ENCODE measurements around the gene KCNK3.

The KCNK3 gene

DNA sequence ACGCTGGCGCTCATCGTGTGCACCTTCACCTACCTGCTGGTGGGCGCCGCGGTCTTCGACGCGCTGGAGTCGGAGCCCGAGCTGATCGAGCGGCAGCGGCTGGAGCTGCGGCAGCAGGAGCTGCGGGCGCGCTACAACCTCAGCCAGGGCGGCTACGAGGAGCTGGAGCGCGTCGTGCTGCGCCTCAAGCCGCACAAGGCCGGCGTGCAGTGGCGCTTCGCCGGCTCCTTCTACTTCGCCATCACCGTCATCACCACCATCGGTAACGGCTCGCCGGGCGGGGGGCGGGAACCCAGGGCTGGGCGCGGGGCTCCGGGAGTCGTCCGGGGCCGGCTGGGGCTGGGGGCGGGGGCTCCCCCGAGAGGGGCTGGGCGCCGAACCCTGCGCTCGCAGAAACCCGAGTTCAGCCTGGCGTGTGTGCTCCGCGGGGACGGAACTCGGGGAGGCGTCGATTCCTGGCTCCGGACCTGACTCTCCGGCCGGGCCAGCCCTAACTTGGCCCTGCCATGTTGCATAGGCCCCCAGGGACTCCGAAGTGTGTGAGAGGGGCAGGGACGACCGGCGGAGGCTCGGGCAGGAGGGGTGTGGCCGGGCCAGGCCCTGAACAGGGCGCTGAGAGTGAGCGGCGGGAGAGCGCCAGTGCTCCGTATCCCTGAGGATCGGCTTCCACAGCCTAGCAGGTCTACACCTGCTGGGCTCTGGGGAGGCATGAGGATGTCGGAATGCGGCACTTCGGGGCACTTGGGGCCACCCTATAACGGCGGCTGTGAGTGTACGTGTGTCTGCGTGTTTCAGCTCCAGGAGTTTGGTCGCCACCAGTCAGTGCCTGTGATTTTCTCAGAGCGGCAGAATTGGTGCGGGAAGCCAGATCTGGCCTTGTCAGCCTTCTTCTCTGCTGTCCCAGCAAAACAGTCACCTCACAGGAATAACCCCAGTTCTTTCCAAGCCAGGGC lies 651 bp downstream of the KCNK3 start:
- DNase-seq: peak; percentile 3

DNA sequence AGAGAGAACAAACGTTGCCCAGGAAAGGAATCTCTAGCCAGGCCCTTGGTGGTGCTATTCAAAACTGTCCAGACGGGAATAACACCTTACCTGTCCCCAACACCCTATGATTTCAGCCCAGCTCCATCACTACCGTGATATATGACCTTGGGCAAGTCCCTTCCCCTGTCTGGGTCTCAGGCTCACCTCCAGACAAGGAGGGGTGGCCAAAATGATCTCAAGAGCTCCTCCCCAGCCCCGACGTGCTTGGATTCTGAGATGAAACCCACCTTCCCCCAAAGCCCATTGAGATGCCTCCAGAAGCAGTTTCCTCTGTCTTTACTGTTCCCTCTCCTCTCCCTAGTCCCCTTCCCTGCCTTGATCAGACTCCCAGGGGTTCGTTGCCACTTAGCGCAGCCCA lies 1.5 kb downstream of the KCNK3 start:
- no peak for DNase-seq

DNA sequence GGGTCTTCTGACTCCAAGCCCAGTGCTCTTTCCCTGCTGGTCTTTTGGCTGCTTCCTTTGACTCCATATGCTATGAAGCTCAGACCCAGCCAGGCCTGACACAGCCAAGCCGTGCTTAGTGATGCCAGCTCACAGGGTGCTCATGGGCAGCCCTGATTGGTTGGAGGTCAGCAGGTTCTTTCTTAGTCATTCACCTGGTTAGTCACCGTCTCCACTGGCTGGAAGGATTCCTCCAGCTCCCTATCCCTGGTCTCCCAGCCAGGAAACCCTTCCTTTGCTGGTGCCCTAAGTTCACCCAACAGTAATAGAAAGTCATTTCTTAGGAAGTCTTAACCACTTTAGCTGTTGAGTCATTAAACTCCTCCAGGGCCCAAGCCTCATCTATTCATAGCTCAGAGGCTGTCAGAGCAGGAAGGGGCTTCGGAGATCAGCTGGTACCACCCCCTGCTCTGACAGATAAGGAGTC lies 3.9 kb downstream of the KCNK3 start:
- DNase-seq: no peak

DNA sequence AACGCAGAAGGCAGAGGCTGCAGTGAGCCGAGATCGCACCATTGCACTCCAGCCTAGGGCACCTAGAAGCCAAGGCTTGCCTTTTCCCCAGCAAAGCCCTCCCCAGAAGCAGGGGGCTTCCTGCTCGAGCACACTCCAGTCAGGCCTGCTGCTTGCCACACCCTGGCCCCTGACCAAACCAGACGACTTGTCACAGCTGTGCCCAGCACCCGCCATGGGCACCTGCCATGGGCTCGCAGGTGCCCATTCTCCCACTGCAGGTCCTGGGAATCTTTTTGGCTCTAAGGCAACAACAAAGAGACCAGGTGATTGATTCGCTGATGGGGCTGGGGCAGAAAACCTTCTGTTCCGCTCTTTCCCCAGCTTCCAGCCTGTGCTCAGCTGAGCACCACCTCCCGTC lies 4.9 kb downstream of the KCNK3 start:
- no peak for DNase-seq

- DNase-seq: no peak
These were observed 6.8 kb downstream of the KCNK3 start for GRCh38 chr2:26699295-26699694.

- no peak for DNase-seq
These were observed 7.6 kb downstream of the KCNK3 start for GRCh38 chr2:26700078-26700477.

DNA sequence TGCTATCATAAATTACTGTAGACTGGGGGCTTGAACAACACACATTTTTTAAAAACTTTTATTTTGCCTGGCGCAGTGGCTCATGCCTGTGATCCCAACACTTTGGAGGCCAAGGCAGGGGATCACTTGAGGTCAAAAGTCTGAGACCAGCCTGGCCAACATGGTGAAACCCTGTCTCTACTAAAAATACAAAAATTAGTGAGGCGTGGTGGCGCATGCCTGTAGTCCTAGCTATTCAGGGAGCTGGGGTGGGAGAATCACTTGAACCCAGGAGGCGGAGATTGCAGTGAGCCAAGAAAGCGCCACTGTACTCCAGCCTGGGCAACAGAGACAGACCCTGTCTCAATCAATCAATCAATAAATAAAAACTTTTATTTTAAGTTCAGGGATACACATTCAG lies 9.1 kb downstream of the KCNK3 start:
- no peak for DNase-seq

- no peak for DNase-seq
These were observed 9.5 kb downstream of the KCNK3 start for GRCh38 chr2:26702025-26702424.

DNA sequence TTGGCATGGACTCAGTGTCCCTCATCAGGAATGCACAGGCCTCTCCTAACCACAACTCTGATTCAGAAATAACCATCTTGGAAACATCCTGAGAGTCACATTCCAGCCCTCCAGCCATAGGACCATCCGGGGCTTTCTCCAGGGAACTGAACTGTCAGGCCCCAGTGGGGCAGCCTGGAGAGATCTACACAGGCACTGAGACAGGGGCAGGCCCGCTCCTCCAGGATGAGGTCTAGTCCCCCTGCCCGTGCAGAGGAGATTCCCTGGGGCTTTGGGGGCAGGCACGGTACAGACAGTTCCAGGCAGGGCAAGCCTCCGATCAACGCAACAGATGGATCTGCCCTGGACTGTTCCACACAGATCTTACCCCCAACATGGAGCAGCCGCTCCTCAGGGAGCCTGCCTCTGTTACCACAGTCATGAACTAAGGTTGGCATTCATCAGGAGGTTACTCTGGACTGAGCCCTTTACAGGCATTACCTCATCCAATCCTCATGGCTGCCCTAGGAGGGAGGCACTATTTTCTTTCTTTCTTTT lies 12.0 kb downstream of the KCNK3 start:
- no peak for DNase-seq

GRCh38 chr2:26705126-26705525 lies 12.6 kb downstream of the KCNK3 start:
- no peak for DNase-seq

DNA sequence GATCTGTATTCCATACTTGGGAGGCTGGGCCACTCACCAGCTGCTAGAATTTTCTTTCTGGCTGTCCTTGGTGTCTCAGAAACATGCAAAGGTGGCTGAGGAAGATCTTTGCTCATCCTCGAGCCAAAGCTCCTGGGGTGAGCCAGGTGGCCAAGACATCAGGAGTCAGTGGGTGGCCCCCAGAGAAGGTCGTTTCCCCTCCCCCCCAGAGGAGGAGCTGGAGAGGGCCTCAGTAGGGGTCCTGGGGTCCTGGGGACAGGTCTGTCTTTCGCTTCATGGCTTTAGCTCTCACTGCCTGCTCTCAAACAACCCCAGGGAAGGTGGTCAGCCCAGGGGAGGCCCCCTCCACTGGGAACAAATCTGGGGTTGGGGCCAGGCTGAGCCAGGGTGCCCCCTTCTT lies 13.6 kb downstream of the KCNK3 start:
- DNase-seq: no peak

DNA sequence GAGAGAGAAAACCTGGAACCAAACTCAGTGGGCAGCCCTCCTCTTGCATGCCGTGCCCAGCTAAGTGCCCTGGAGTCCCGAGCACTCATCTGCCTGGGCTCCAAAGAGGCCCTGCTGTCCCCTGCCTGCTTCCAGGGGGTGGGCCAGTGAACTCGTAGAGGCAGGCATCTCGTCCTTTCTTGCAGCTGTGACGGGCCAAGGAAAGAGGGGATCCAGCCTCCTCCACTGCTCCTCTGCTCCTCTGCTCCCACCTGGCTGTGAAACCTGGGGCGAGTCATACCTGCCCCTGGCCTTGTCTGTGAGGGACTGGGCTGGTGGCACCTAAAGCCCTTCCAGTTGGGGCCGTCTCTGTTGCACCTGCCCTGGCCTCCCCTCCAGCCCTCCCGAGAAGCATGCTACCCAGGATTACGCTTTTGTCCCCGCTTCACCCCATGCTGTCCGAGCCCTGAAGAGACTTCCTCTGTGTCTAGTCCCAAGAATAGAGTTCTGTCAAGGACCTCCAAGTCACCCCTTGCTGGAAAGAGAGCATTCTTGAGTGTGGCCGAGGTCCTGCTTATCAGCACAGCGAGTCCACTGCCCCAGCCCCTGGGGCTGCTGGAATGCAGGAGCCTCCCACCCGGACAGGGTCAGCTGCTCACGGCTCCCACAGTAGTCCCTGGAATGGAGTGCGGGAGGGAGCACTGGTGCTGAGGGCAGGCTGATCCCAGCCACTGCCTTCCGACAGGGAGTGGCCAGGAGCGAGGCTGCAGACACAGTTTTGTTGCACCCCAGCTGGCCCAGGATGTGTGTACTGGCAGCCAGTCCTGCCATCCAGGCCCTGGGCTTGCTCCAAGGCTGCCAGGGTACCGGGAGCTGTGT lies 14.3 kb downstream of the KCNK3 start:
- DNase-seq: no peak

GRCh38 chr2:26707747-26708146 lies 15.2 kb downstream of the KCNK3 start:
- DNase-seq: no peak

- no peak for DNase-seq
These were observed 15.9 kb downstream of the KCNK3 start for GRCh38 chr2:26708457-26708856.

DNA sequence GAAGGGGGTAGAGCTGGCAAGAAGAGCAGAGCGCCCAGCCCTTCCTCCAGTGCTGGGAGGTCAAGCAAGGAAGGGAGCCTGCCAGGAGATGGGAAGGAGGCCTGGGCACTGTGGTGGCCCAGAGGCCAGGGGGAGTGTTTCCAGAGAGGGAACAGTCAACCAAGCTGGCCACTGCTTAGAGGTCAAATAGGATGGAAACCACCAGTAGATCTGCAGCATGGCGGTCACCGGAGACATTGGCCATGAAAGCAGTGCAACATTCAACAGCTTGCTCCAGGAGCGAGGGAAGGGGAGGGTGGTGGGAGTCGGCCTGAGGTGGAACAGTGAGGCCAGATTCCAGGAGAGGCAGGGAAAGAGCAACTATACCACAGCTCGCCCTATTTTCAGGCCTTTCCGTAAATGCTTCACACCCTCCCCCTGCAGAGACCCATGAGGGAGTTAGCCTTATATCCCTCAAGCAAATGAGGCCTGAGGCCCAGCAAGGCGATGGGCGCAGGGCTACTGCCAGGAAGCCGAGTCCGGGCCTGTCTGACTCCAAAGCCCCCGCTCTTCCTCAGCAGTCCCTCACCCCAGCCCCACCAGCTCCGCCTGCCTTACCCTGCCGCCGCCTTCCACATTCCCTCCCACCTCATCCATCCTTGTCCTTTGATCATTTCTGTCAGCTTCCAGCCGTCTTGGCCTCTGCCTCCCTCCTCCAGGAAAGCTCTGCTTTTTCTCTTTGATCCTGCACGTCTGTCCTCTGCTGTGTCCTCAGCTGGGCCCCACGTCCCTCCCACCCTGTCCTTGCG lies 17.0 kb downstream of the KCNK3 start:
- DNase-seq: no peak

DNA sequence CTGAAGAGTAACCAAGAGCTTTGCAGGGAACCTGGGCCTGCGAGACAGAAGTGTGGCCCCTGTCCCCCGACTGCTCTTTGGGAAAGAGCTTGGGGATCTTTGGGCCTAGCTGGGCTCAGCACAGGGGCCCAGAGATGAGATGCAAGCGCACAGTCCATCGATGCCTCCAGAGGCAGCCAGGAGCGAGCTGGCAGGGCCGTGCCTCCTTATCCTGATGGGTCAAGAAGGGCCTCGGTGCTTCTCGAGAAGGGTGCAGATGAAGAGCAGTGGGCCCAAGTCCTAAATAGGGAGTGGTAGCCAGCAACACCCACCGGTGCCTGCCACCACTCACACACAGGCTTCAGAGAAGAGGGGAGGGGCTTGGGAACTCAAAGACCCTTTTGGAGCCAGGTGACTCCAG lies 17.6 kb downstream of the KCNK3 start:
- no peak for DNase-seq

DNA sequence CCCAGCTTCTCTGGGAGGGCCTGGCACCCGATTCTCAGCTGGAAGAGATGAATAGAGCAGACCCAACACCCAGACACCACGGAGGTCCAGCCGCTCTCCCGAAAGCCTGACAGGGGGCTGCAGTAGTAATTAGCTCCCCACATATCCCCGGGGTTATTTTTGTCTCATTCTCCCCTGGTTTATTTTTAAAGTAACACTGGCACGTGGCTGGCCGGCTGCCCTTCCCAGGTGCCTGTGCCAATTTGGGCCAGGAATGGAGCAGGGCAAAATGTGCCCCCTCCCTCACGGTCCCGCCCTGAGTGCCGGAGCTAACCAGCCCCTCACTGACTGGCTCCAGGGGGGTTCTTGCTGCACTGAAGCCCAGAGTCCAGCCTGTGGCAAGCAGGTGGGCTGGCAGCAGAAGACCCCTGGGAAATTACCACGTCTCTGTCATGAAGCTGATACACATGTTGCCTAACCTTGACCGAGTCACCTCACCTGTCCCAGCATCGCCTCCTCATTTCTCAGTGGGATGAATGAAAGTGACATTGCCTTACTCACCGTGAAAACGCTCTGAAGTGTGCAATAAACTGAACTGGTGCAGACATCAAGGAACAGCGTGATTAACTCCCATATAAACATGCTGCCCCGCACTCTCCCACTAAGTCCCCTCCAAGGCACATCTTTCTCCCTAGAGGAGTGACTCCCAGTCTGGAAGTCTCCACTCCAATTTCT lies 18.4 kb downstream of the KCNK3 start:
- DNase-seq: no peak

DNA sequence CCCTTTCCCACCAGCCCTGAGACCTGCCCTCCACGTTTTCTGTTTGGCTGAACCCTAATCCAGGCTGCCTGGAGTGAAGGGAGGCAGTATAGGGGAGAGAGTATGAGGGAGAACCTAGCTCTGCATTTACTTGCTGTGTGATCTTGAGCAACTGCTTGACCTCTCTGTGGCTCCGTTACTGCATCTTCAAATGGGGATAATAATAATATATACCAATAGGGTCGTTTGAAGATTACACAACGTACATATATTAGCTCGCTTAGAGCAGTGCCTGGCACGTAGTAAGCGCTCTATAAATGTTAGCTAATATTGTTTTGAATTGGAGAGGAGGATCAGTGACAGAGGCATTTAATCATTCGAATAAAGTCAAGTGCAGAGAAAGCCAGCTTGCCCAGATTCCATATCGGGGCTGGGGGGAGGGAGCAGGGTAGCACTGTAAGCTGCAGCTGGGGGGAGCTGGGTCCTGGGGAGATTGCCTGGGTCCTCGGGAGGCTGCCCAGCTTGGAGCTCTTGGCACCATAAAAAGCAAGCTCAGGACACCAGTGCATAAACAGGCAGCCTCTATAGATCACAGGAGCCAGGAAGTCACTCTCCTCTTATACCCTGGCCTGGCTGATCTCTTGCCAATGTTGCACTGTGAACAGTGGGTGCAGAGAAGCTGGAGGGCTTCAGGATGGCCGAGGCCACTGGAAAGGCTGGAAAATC lies 19.1 kb downstream of the KCNK3 start:
- no peak for DNase-seq

DNA sequence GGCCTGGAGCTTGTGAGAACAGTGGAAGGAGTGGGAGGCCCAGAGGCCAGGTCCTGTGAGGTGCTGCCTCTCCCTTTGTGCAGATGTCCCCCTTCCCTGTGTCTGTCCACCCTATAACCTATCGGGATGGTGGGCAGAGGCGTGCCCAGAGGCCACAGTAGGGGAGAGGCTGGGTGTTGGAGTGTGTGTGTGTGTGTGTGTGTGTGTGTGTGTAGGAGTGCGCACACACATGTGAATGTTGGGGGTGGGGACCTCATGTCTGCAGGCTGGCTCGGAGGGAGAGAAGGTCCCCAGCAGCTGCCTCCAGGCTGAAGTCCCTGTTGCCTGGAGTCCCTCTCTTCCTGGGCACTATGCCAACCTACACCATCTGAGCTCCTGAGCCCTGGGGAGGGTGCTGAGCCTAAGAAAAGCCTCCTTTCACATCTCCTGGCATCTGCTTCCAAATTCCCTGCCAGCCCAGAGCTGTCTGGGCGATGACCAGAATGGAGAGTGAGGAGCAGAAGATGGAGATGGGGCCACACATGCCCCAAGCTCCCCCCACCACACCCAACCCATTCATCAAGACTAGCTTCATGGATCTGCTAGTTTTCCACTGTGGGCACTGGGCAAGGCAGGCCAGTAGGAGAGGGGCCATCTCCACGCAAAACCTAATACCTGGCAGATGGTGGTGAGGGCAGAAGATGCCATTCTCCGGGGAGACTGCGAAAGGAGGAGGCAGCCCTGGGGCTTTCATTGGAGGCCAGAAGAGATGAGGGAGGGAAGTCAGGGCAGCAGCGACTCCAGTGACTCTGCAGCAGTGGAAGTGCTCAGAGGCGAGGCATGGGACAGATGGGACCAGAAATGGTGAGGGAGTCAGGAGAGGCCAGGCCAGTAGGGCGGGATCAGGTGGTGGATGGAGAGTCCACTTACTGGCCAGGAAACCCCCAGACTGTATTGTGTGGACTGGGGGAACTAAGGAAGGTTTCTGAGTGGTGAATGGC lies 20.3 kb downstream of the KCNK3 start:
- DNase-seq: no peak
